Choroid plexus epithelial cell (primary cell): ENCODE data around the gene REPIN1.

ENCODE experiments used
- DNase-seq: peaks from one replicate; pipeline ENCODE4 v3.0.0-alpha.2; 2010; ENCODE audit warnings: low read depth
- H3K4me3 ChIP-seq: 2 replicates; pipeline ENCODE4 v1.5.1; 2011; ENCODE audit warnings: low read depth, mild to moderate bottlenecking, control low read depth, low read length, moderate library complexity
- CTCF ChIP-seq: conservative IDR thresholded peaks from 2 replicates; pipeline ENCODE4 v1.5.1; 2011; ENCODE audit warnings: low read depth, mild to moderate bottlenecking, control low read depth, inconsistent platforms, low read length, moderate library complexity

Gene REPIN1

GRCh38 chr7:150360363-150361058 is 8.1 kb upstream of the REPIN1 start:
- no peak for DNase-seq
- no peak overlapping the region for H3K4me3 ChIP-seq
- TF ChIP-seq CTCF: no peak

- H3K4me3 ChIP-seq: no peak overlapping the region
- DNase-seq: no peak
- TF ChIP-seq CTCF: no peak
These were observed 7.2 kb upstream of the REPIN1 start for GRCh38 chr7:150361402-150361801.

DNA sequence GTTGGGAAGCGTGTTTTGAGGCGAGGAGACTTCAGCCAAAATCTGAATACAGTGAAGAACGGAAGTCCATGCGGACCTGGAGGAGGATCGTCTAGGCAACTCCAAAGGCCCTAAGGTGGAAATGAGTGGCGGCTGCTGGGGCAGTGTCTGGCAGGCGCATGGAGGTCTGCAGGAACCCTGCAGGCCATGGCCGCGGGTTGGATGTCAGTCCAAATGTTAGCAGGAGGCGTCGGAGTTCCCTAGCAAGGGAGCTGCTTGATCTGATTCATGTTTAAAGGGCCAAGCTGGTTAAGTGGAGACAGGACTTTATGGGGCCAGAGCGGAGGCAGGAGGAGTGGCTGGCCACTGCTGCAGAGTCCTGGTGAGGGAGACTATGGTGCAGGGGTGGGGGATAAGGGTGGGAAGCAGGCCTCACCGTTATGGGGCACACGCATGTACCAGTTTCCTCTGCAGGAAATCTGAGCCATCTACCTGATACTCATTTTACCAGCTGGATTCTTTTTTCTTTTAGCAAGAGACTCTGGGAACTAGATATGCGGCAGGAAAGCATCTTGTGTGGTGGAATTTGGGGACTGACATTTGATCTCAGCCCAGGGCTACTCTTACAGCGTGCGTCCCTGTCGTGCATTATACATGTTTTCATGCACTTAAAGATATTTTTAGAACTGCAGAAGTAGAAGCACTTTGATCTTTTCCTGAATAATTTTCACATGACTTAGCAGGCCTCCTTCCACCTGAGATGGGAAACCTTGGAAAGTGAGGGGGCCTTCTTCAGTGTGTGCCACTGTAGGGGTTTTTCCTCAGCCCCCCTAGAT is 6.6 kb upstream of the REPIN1 start:
- H3K4me3 ChIP-seq: no peak overlapping the region
- TF ChIP-seq CTCF: no peak
- no peak for DNase-seq

GRCh38 chr7:150363370-150363769 is 5.3 kb upstream of the REPIN1 start:
- no peak overlapping the region for H3K4me3 ChIP-seq
- TF ChIP-seq CTCF: no peak
- no peak for DNase-seq

DNA sequence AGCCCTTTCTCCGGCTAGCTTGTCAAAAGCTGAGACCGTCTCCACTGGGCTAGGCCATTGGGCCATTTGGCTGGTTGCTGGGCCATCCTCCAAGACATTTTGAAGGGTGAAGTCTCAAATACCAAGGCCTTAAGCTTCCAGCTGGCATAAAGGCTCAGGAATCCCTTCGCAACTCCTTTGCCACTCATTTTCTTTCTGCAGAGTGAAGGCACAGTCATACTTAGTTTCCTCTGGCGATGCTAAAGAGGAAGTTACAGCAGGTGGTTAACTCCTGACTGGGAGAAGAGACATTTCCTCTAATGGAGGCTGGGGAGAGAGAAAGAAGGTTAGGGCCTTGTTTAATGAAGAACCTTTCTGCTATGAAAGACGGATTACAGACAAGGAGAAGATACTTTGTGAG is 4.8 kb upstream of the REPIN1 start:
- no peak for TF ChIP-seq CTCF
- no peak overlapping the region for H3K4me3 ChIP-seq
- DNase-seq: no peak

GRCh38 chr7:150365194-150365593 is 3.4 kb upstream of the REPIN1 start:
- H3K4me3 ChIP-seq: no peak overlapping the region
- TF ChIP-seq CTCF: no peak
- no peak for DNase-seq
